T-cell (primary cell): ENCODE data around the gene OPRL1. TPM values are rescaled to one million over a fixed set of nuclear protein-coding genes. Genes with fewer than 3 reads are reported as not detected.
"Not testable (repeated sequence)": the region's sequence is repeated elsewhere in the genome, so short reads cannot be mapped to it uniquely, and the experiment has no call there.

Experiments
- ATAC-seq, 4 experiments: fragments of 200-7000 bp in 3 of 4; fragments of 150-1000 bp in 1 of 4; cut with Tn5 transposase; replicated peaks in 1 of 4; 1 replicate in 3 of 4; 2 replicates in 1 of 4; pipeline ENCODE4 v1.10.0; 2021; ENCODE audit warnings: moderate library complexity in 3 of 4, mild to moderate bottlenecking in 2 of 4, moderate number of reproducible peaks in 1 of 4
- CTCF ChIA-PET, 2 donors: fragments of 300-600 bp; sonication (Branson Sonifier 250); formaldehyde crosslinking; loops; one replicate each; lab custom pipeline; 2022; ENCODE audit warnings: antibody characterized with exemption in 2 of 2; lab: Charles Lee
- POLR2A ChIA-PET, 2 donors: fragments of 300-600 bp; sonication (Branson Sonifier 250); formaldehyde crosslinking; loops; one replicate each; lab custom pipeline; 2022; ENCODE audit warnings: antibody characterized with exemption in 2 of 2; lab: Charles Lee
- DNase-seq, 35 experiments: peaks; one replicate each; pipeline versions ENCODE4 v3.0.0 to v3.0.0-alpha.2; 2013 to 2023
- H3K27ac ChIP-seq: one replicate; pipeline ENCODE4 v1.5.1; 2013; ENCODE audit warnings: low read length
- H3K27me3 ChIP-seq, 2 experiments: replicated peaks in 1 of 2; 1 replicate in 1 of 2; 2 replicates in 1 of 2; pipeline versions ENCODE4 v1.6.1 to v1.7.0; 2013; ENCODE audit warnings: low read length in 1 of 2, mixed read lengths in 1 of 2; ENCODE audit not compliant: control insufficient read depth in 2 of 2, insufficient read depth in 2 of 2; ENCODE audit errors: extremely low read depth in 1 of 2
- H3K36me3 ChIP-seq, 2 donors: 1 replicate in 1 of 2; 2 replicates in 1 of 2; pipeline versions ENCODE4 v1.6.1 to v1.7.0; 2013; ENCODE audit warnings: low read length in 1 of 2; ENCODE audit not compliant: control insufficient read depth in 2 of 2, insufficient read depth in 1 of 2; ENCODE audit errors: extremely low read depth in 1 of 2
- H3K4me1 ChIP-seq, 2 experiments: 1 replicate in 1 of 2; 2 replicates in 1 of 2; pipeline versions ENCODE4 v1.6.1 to v1.7.0; 2013; ENCODE audit warnings: low read length in 2 of 2, mixed read lengths in 1 of 2; ENCODE audit not compliant: insufficient read depth in 2 of 2, control insufficient read depth in 1 of 2; ENCODE audit errors: extremely low read depth in 1 of 2
- H3K4me3 ChIP-seq, 2 donors: 1 replicate in 1 of 2; 2 replicates in 1 of 2; pipeline versions ENCODE4 v1.5.1 to v1.7.0; 2013; ENCODE audit warnings: mild to moderate bottlenecking in 2 of 2, low read length in 1 of 2, moderate library complexity in 1 of 2; ENCODE audit not compliant: control insufficient read depth in 1 of 2; ENCODE audit errors: extremely low read depth in 1 of 2
- H3K9me3 ChIP-seq: 2 replicates; pipeline ENCODE4 v1.7.0; 2013
- H3K27ac Mint-ChIP-seq, 2 donors: one replicate each; pipeline ENCODE4 v1.8.0; 2020 to 2021; ENCODE audit warnings: mild to moderate bottlenecking in 2 of 2, mixed read lengths in 2 of 2
- H3K27me3 Mint-ChIP-seq, 2 donors: one replicate each; pipeline ENCODE4 v1.8.0; 2021 to 2022; ENCODE audit warnings: mixed read lengths in 2 of 2
- H3K36me3 Mint-ChIP-seq: one replicate; pipeline ENCODE4 v1.8.0; 2021; ENCODE audit warnings: mixed read lengths
- H3K4me1 Mint-ChIP-seq, 3 donors: one replicate each; pipeline ENCODE4 v1.8.0; 2020 to 2022; ENCODE audit warnings: mixed read lengths in 3 of 3, mild to moderate bottlenecking in 1 of 3
- H3K4me3 Mint-ChIP-seq, 3 donors: one replicate each; pipeline ENCODE4 v1.8.0; 2020 to 2022; ENCODE audit warnings: mild to moderate bottlenecking in 3 of 3, mixed read lengths in 3 of 3, moderate library complexity in 3 of 3
- H3K9me3 Mint-ChIP-seq, 3 donors: one replicate each; pipeline ENCODE4 v1.8.0; 2020 to 2022; ENCODE audit warnings: mixed read lengths in 3 of 3
- WGBS: methylation state at CpG from one replicate; pipeline ENCODE4 v1.1.5; 2013; ENCODE audit warnings: missing lambda C conversion rate; ENCODE audit not compliant: insufficient coverage; 5-methylcytosine and 5-hydroxymethylcytosine counted together
- total RNA-seq, 35 experiments: library from RNA in 6 of 35; stranded (reverse) in 6 of 35; fragments of 120-200 nt in 1 of 35; gene quantifications; one replicate each; pipeline versions ENCODE4 v1.2.1 to v1.2.4 and lab custom pipeline; 2013 to 2026

Gene OPRL1
- total RNA-seq, 5 donors from 2014 or later (not counting 1 experiment from before 2014, with no cell fraction given), result 1.1 to 1.9 (median 1.5) TPM

DNA sequence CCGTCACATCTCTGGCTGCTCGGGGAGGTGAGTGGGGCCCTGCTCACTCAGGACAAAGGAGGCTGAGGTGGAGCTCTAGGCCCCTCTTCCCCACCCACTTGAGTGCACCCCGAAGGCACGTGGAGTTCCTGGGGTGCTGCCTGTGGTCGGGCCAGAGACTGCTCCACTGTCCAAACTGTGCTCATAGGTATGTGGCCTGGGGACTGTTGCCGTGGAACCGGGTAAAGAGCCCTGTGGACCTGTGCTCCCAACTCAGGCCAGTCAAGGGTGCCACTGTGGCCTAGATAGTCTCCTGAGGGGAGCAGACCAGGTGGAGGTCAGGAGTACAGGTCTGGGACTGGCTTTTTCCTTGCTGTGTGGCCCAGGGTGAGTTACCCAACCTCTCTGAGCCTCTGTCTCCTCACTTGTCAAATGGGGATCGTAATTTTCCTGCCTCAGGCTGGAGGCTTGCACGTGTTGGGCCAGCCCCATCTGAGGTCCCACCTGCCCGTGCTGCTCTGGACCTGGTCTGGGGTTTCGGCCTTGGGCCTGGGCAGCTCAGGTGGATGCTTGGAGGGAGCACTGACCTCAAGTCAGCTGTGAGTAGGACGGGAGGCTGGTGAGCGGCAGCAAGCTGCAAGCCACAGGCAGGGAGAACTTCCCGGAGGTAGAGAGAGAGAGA lies 39.9 kb downstream of the OPRL1 start:
- no peaks in the 10 kb centered on the region for H3K36me3 ChIP-seq
- Mint-ChIP-seq H3K4me3 (peak overlapping the region; percentile 57 to 70 (median 69)), H3K4me1 (peaks cover 8 to 10% (median 9%) of the 10 kb centered on the region in 3 donors), H3K27me3 (peaks cover 0 to 12% of the 10 kb centered on the region in 2 donors), H3K27ac (peak overlapping the region; percentile 72 to 87), H3K36me3 (no peaks in the 10 kb centered on the region), H3K9me3 (no peaks in the 10 kb centered on the region)
- peaks cover 0 to 27% of the 10 kb centered on the region in 2 experiments for H3K27me3 ChIP-seq
- 84% methylated on average over 10 of the region's 14 CpGs for WGBS
- no peaks in the 10 kb centered on the region for H3K9me3 ChIP-seq
- ATAC-seq, result peak in 2 of 4 experiments; percentile 15 to 18
- CTCF ChIA-PET, result interaction anchor here in 1 of 2 donors (1.2 kb wide), 1 partner anchor 21 kb away, joined by 5 read pairs; no protein-coding TSS in a partner anchor
- peak in 2 of 35 experiments; percentile 12 to 22 for DNase-seq
- POLR2A ChIA-PET, result interaction anchor here in 1 of 2 donors (0.6 kb wide), 1 partner anchor 17 kb away, joined by 3 read pairs; no protein-coding TSS in a partner anchor
- no peak overlapping the region for H3K27ac ChIP-seq
- H3K4me3 ChIP-seq, result peak overlapping the region; percentile 37 to 39
- H3K4me1 ChIP-seq, result peaks cover 5 to 13% of the 10 kb centered on the region in 2 experiments

GRCh38 chr20:64121586-64121985 lies 41.7 kb downstream of the OPRL1 start:
- no peak overlapping the region for H3K27ac Mint-ChIP-seq

GRCh38 chr20:64122927-64123326 lies 43.0 kb downstream of the OPRL1 start:
- H3K4me3 ChIP-seq, CTCF ChIA-PET, H3K9me3 Mint-ChIP-seq, H3K36me3 ChIP-seq, H3K9me3 ChIP-seq, DNase-seq, ATAC-seq, H3K27ac ChIP-seq, H3K4me3 Mint-ChIP-seq, H3K27ac Mint-ChIP-seq, H3K36me3 Mint-ChIP-seq: not testable (repeated sequence)
- peaks cover 0 to 11% of the 10 kb centered on the region in 2 donors for H3K27me3 Mint-ChIP-seq
- peaks cover 8 to 10% (median 9%) of the 10 kb centered on the region in 3 donors for H3K4me1 Mint-ChIP-seq
- POLR2A ChIA-PET, result interaction anchor here in 1 of 2 donors (0.7 kb wide), 1 partner anchor 745 kb away, joined by 3 read pairs; no protein-coding TSS in a partner anchor
- Histone ChIP-seq H3K4me1 (peaks cover 5 to 13% of the 10 kb centered on the region in 2 experiments), H3K27me3 (peaks cover 0 to 25% of the 10 kb centered on the region in 2 experiments)
- 77% methylated on average over 10 of the region's 11 CpGs for WGBS

More at GRCh38 chr20:64121586-64121985, 41.7 kb downstream of the OPRL1 start:
- no peak overlapping the region for H3K4me3 ChIP-seq
- CTCF ChIA-PET, result interaction anchor here (0.6 to 1.2 kb wide), 2 partner anchors 142 to 219 kb away, joined by 3 read pairs; partner anchors contain the start of gene SAMD10 (in 1 of the 2)
- H3K27me3 ChIP-seq, result peaks cover 0 to 25% of the 10 kb centered on the region in 2 experiments
- POLR2A ChIA-PET, result no interaction called here
- H3K4me1 ChIP-seq, result peaks cover 5 to 13% of the 10 kb centered on the region in 2 experiments
- Mint-ChIP-seq H3K4me3 (no peak overlapping the region), H3K9me3 (no peaks in the 10 kb centered on the region), H3K27me3 (peaks cover 0 to 11% of the 10 kb centered on the region in 2 donors), H3K36me3 (no peaks in the 10 kb centered on the region), H3K4me1 (peaks cover 8 to 10% (median 9%) of the 10 kb centered on the region in 3 donors)
- DNase-seq (no peak), ATAC-seq (no peak)
- no peaks in the 10 kb centered on the region for H3K9me3 ChIP-seq
- no peaks in the 10 kb centered on the region for H3K36me3 ChIP-seq
- 87% methylated on average over 6 of the region's 12 CpGs for WGBS
- H3K27ac ChIP-seq, result no peak overlapping the region

DNA sequence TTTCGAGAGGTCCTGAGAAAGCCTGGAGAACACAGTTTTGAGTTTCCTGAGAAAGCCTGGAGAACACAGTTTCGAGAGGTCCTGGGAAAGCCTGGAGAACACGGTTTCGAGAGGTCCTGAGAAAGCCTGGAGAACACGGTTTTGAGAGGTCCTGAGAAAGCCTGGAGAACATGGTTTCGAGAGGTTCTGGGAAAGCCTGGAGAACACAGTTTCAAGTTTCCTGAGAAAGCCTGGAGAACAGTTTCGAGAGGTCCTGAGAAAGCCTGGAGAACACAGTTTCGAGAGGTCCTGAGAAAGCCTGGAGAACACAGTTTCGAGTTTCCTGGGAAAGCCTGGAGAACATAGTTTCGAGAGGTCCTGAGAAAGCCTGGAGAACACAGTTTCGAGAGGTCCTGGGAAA lies 43.6 kb downstream of the OPRL1 start:
- CTCF ChIA-PET, H3K4me3 Mint-ChIP-seq, H3K36me3 Mint-ChIP-seq, H3K9me3 Mint-ChIP-seq, H3K36me3 ChIP-seq, DNase-seq, POLR2A ChIA-PET, H3K4me3 ChIP-seq, ATAC-seq, H3K9me3 ChIP-seq, H3K27ac Mint-ChIP-seq, H3K27ac ChIP-seq: not testable (repeated sequence)
- Histone ChIP-seq H3K27me3 (peaks cover 0 to 25% of the 10 kb centered on the region in 2 experiments), H3K4me1 (peaks cover 5 to 13% of the 10 kb centered on the region in 2 experiments)
- WGBS, result 75% methylated on average over 10 of the region's 11 CpGs
- H3K4me1 Mint-ChIP-seq, result peaks cover 8 to 10% (median 9%) of the 10 kb centered on the region in 3 donors
- H3K27me3 Mint-ChIP-seq, result peaks cover 3 to 16% of the 10 kb centered on the region in 2 donors

DNA sequence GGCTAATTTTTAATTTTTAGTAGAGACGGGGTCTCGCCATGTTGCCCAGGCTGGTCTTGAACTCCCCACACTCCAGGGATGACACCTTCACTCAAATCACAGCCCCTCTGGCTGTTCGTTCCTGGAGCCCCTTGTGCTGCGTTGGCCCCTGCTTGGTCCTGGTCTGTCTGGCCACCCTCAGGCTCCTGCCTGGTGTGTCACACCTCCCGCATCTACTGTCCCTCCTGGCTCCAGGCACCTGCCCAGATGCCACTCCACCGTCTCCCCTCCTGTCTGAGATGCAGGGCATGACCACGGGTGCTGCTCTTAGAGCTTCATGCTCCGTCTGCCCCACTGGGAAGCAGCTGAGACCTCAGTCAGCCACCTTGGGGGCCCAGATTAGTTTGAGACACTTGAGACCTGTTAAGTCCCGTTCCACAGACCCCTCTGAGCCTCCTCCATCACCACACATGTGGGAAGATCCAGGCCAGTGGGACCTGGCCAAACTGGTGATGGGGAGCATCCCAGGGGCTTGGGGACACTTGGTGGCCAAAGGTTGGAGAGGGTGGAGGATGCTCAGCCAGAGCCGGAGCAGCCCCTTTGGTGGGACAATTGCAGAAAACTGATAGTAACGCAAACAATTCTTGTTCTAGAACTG lies 49.4 kb downstream of the OPRL1 start:
- Mint-ChIP-seq H3K4me1 (no peaks in the 10 kb centered on the region), H3K27ac (no peak overlapping the region), H3K27me3 (peaks cover 7 to 26% of the 10 kb centered on the region in 2 donors), H3K36me3 (no peaks in the 10 kb centered on the region), H3K4me3 (no peak overlapping the region), H3K9me3 (no peaks in the 10 kb centered on the region)
- Histone ChIP-seq H3K27ac (no peak overlapping the region), H3K4me1 (no peaks in the 10 kb centered on the region), H3K27me3 (peaks cover 0 to 20% of the 10 kb centered on the region in 2 experiments), H3K4me3 (no peak overlapping the region), H3K36me3 (no peaks in the 10 kb centered on the region), H3K9me3 (no peaks in the 10 kb centered on the region)
- WGBS, result 83% methylated on average over 9 of the region's 11 CpGs
- ChIA-PET POLR2A (interaction anchor here in 1 of 2 donors (0.7 kb wide), 1 partner anchor 223 kb away, joined by 4 read pairs; no protein-coding TSS in a partner anchor), CTCF (no interaction called here)
- ATAC-seq (no peak), DNase-seq (no peak)

DNA sequence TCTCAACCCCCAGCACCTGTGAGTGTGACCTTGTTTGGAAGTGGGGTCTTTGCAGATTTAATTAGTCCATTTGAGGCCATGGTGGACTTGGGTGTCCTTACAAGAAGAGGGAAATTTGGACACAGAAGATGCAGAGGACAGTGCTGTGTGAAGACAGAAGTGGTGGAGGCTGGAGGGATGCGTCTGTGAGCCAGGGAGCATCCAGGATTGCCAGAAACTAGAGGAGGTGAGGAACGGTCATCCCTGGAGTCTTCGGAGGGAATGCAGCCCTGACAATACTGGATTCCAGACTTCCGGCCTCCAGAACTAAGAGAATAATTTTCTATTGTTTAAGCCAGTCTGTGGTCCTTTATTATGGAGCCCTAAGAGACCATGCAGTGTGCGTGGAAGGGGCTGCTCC lies 50.4 kb downstream of the OPRL1 start:
- H3K27me3 Mint-ChIP-seq, result peaks cover 7 to 22% of the 10 kb centered on the region in 2 donors
- no peak overlapping the region for H3K27ac Mint-ChIP-seq
- H3K9me3 Mint-ChIP-seq, result no peaks in the 10 kb centered on the region
- DNase-seq, result no peak
- ChIA-PET CTCF (no interaction called here), POLR2A (interaction anchor here in 1 of 2 donors (0.7 kb wide), 1 partner anchor 224 kb away, joined by 4 read pairs; no protein-coding TSS in a partner anchor)
- Histone ChIP-seq H3K36me3 (no peaks in the 10 kb centered on the region), H3K27ac (no peak overlapping the region), H3K27me3 (peaks cover 0 to 20% of the 10 kb centered on the region in 2 experiments), H3K9me3 (no peaks in the 10 kb centered on the region), H3K4me3 (no peak overlapping the region), H3K4me1 (no peaks in the 10 kb centered on the region)
- 71% methylated on average over 5 of the region's 5 CpGs for WGBS
- no peak for ATAC-seq
- no peaks in the 10 kb centered on the region for H3K36me3 Mint-ChIP-seq
- no peaks in the 10 kb centered on the region for H3K4me1 Mint-ChIP-seq
- no peak overlapping the region for H3K4me3 Mint-ChIP-seq
